GM12891 (cell line): ENCODE results near the gene SLFN12L.

Experiments used
- POLR2A ChIP-seq: IDR thresholded peaks from 2 replicates; pipeline ENCODE4 v1.6.1; 2011; ENCODE audit warnings: low read depth, low read length, control low read depth
- POLR2AphosphoS5 ChIP-seq: IDR thresholded peaks from 2 replicates; pipeline ENCODE4 v1.6.1; 2011; ENCODE audit warnings: low read depth, low read length, control low read depth
- POU2F2 ChIP-seq: IDR thresholded peaks from 2 replicates; pipeline ENCODE4 v1.6.1; 2011; ENCODE audit warnings: low read depth, mild to moderate bottlenecking, control low read depth, low read length, moderate library complexity
- TAF1 ChIP-seq: IDR thresholded peaks from 2 replicates; pipeline ENCODE4 v1.6.1; 2011; ENCODE audit warnings: low read depth, low read length, control low read depth

- TF ChIP-seq POLR2AphosphoS5 (no peak), POLR2A (peak; percentile 65; the same call in 1 of the 2 replicates), TAF1 (peak; percentile 20; the same call in 1 of the 2 replicates), POU2F2 (no peak)
These were observed 105.1 kb downstream of the SLFN12L start, which contains the start of gene SLFN12 for GRCh38 chr17:35432176-35433074.
